ENCODE measurements around the gene SLC12A7. TPM values are rescaled to one million over a fixed set of nuclear protein-coding genes. Genes with fewer than 3 reads are reported as not detected.

Gene SLC12A7
- total RNA-seq, 1 experiment from 2014 or later: 48.2 TPM

DNA sequence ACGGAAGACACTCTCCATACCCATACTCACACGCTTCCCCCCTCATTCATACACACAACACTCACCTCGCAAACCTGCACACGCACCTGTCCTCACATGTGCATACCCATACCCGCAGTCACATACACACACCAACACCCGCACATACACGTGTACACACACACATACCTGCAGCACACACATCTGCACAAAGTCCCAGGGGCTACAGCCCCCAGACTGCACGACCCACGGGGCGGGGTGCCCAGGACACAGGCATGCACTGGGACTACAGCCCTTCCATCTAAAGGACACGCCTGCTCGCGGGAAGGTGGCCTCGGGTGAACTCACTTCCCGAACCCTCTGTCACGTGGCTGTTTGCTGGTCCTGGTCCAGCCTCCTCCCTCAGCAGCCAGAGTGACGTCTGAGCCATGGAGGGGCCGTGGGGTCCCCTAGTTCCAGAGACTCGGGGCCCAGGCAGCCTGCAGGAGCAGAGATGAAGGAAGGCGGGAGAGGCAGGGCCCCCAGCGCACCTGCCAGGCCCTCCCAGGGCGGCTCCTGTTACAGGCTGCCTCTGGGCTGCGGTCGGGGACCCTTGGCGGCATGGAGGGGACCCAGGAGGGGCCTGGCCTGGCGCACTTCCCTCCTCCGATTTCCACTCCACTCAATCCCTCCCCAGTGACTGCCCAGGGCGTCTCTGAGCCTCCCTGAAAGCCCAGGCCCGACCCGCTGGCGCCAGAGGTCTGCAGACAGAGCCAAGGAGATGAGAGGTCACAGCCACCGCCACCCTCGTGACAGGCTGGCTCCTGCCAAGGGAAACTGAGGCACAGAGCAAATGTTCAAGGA, 8.1 kb downstream of the SLC12A7 start:
- H3F3A ChIP-seq (ENCODE audit: low read length, unreplicated experiment): no peaks in the 10 kb centered on the region
- H3K4me3 ChIP-seq (ENCODE audit: low read length): no peak overlapping the region
- H3K79me2 ChIP-seq (ENCODE audit: low read length): peaks cover 97% of the 10 kb centered on the region
- no peaks in the 10 kb centered on the region for H3K9me3 ChIP-seq (ENCODE audit: low read length)
- no peak overlapping the region for H2AFZ ChIP-seq (ENCODE audit: low read length)
- POLR2A ChIA-PET (ENCODE audit: unreplicated experiment): no interaction called here
- H3K9ac ChIP-seq (ENCODE audit: low read length): no peak overlapping the region
- H3K36me3 ChIP-seq (ENCODE audit: low read depth, low read length): no peaks in the 10 kb centered on the region; the same call in 1 of the 2 replicates
- H3K27me3 ChIP-seq (ENCODE audit: low read length): no peaks in the 10 kb centered on the region
- intact Hi-C loops (cut with micrococcal nuclease): no loop called here
- H3K27ac ChIP-seq (ENCODE audit: low read length): no peak overlapping the region
- no peak for DNase-seq
- H3K4me1 ChIP-seq (ENCODE audit: insufficient read depth, low read length): no peaks in the 10 kb centered on the region
- no peaks in the 10 kb centered on the region for H3K9me2 ChIP-seq (replicated peaks; ENCODE audit: low read length)
- H4K20me1 ChIP-seq (ENCODE audit: low read length): peaks cover 92% of the 10 kb centered on the region
- H3K4me2 ChIP-seq (ENCODE audit: low read length): no peak overlapping the region
- no TSS peak for BruUV-seq (replicated peaks)
- no peak for ATAC-seq
- TF ChIP-seq EZH2 (IDR thresholded peaks at IDR 0.05; ENCODE audit: low read length, unreplicated experiment): no peak
- TF ChIP-seq, protein P1, sequence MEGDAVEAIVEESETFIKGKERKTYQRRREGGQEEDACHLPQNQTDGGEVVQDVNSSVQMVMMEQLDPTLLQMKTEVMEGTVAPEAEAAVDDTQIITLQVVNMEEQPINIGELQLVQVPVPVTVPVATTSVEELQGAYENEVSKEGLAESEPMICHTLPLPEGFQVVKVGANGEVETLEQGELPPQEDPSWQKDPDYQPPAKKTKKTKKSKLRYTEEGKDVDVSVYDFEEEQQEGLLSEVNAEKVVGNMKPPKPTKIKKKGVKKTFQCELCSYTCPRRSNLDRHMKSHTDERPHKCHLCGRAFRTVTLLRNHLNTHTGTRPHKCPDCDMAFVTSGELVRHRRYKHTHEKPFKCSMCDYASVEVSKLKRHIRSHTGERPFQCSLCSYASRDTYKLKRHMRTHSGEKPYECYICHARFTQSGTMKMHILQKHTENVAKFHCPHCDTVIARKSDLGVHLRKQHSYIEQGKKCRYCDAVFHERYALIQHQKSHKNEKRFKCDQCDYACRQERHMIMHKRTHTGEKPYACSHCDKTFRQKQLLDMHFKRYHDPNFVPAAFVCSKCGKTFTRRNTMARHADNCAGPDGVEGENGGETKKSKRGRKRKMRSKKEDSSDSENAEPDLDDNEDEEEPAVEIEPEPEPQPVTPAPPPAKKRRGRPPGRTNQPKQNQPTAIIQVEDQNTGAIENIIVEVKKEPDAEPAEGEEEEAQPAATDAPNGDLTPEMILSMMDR (conservative IDR thresholded peaks at IDR 0.05; ENCODE audit: low read depth, low read length): no peak
- CTCF ChIA-PET: no interaction called here

DNA sequence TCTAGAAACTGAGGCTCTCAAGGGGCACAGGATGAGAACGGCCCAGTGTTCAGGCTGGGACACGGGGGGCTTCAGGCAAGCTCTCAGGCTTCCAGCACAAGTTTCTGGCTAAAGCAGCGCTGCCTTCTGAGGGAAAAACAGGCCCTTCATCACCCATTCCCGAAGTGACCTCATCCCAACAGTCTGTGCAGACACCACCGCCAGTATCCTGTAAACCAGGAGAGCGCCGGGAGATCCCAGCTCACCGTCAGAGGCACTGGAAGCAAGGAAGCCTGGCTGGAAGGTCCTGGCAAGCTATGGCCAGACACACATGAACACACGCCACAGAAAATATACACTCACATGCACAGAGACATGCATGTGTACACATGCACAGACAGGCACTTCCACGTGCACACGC, 8.8 kb downstream of the SLC12A7 start:
- H3K36me3 ChIP-seq (ENCODE audit: low read depth, low read length): no peaks in the 10 kb centered on the region; the same call in 1 of the 2 replicates
- DNase-seq (no peak), ATAC-seq (no peak)
- H3K9me2 ChIP-seq (replicated peaks; ENCODE audit: low read length): no peaks in the 10 kb centered on the region
- intact Hi-C loops (cut with micrococcal nuclease): no loop called here
- H3K79me2 ChIP-seq (ENCODE audit: low read length): peaks cover 91% of the 10 kb centered on the region
- H3K9ac ChIP-seq (ENCODE audit: low read length): no peak overlapping the region
- H3F3A ChIP-seq (ENCODE audit: low read length, unreplicated experiment): no peaks in the 10 kb centered on the region
- no peaks in the 10 kb centered on the region for H3K27me3 ChIP-seq (ENCODE audit: low read length)
- H3K27ac ChIP-seq (ENCODE audit: low read length): no peak overlapping the region
- H3K4me1 ChIP-seq (ENCODE audit: insufficient read depth, low read length): no peaks in the 10 kb centered on the region
- no peak overlapping the region for H2AFZ ChIP-seq (ENCODE audit: low read length)
- no peak overlapping the region for H3K4me3 ChIP-seq (ENCODE audit: low read length)
- BruUV-seq (replicated peaks): no TSS peak
- TF ChIP-seq EZH2phosphoT487 (IDR thresholded peaks at IDR 0.05; ENCODE audit: borderline replicate concordance, low read length) (no peak), EZH2 (IDR thresholded peaks at IDR 0.05; ENCODE audit: low read length, unreplicated experiment) (no peak)
- TF ChIP-seq, protein P1 (conservative IDR thresholded peaks at IDR 0.05; ENCODE audit: low read depth, low read length): no peak
- POLR2A ChIA-PET (ENCODE audit: unreplicated experiment): no interaction called here
- no peaks in the 10 kb centered on the region for H3K9me3 ChIP-seq (ENCODE audit: low read length)
- CTCF ChIA-PET: no interaction called here
- no peak overlapping the region for H3K4me2 ChIP-seq (ENCODE audit: low read length)
- peaks cover 86% of the 10 kb centered on the region for H4K20me1 ChIP-seq (ENCODE audit: low read length)

DNA sequence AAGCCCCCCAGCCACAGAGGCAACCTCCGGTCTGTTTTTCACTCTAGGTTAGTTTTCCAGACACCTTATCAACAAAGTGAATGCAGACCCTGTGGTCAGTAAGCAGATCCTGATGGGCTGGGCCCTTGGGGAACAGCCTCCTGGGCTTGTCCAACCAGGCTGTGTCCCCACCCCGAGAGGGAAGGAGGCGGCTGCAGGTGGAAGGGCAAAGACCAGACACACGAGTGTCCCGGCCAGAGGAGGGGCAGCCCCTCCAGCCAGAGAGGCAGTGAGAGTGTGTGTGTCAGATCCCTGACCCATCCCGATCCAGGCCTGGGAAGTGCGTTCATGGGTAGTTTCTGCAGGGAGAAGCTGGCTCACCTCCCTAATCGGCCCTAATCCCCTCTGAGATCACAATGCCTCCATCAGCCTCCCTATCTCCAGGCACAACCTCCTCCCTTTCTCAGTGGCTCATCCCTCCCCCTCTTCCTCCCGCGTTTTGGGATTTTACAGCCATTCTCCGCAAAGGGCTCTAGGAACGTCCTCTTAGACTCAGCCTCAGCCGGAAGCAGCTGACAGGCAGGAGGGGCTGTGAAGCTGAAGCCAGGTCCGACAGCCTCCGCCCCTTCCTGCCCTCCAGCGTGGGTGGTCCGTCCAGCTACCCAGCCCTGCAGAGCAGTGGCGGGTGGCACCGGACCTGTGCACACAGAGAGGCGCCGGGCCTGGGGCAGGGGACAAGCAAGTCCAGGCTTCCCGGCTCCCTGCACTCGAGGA, 9.7 kb downstream of the SLC12A7 start:
- Histone ChIP-seq H3K4me1 (ENCODE audit: insufficient read depth, low read length) (no peaks in the 10 kb centered on the region), H2AFZ (ENCODE audit: low read length) (no peak overlapping the region), H3F3A (ENCODE audit: low read length, unreplicated experiment) (no peaks in the 10 kb centered on the region), H3K36me3 (ENCODE audit: low read depth, low read length) (no peaks in the 10 kb centered on the region; the same call in 1 of the 2 replicates), H3K4me2 (ENCODE audit: low read length) (no peak overlapping the region), H3K9me2 (replicated peaks; ENCODE audit: low read length) (no peaks in the 10 kb centered on the region), H3K9ac (ENCODE audit: low read length) (no peak overlapping the region), H3K27me3 (ENCODE audit: low read length) (no peaks in the 10 kb centered on the region), H3K79me2 (ENCODE audit: low read length) (peaks cover 81% of the 10 kb centered on the region), H3K4me3 (ENCODE audit: low read length) (no peak overlapping the region), H4K20me1 (ENCODE audit: low read length) (peaks cover 83% of the 10 kb centered on the region), H3K27ac (ENCODE audit: low read length) (no peak overlapping the region), H3K9me3 (ENCODE audit: low read length) (no peaks in the 10 kb centered on the region)
- no TSS peak for BruUV-seq (replicated peaks)
- TF ChIP-seq EZH2phosphoT487 (IDR thresholded peaks at IDR 0.05; ENCODE audit: borderline replicate concordance, low read length) (no peak), EZH2 (IDR thresholded peaks at IDR 0.05; ENCODE audit: low read length, unreplicated experiment) (no peak)
- TF ChIP-seq, protein P1 (conservative IDR thresholded peaks at IDR 0.05; ENCODE audit: low read depth, low read length): no peak
- no peak for DNase-seq
- POLR2A ChIA-PET (ENCODE audit: unreplicated experiment): no interaction called here
- intact Hi-C loops (cut with micrococcal nuclease): no loop called here
- CTCF ChIA-PET: no interaction called here
- no peak for ATAC-seq

Data from PC-3 (cell line).